HepG2 (cell line): ENCODE results near the gene AMN.

Experiments
- CHD2 ChIP-seq: IDR thresholded peaks from 2 replicates; pipeline ENCODE4 v1.6.1; 2011; ENCODE audit warnings: low read depth, low read length, improper control_type of control experiment
- MXI1 ChIP-seq: IDR thresholded peaks from 3 replicates; pipeline ENCODE4 v1.6.1; 2012; ENCODE audit warnings: low read depth, low read length, inconsistent platforms, borderline replicate concordance
- NFE2L1 ChIP-seq: sonication (generic); formaldehyde crosslinking; IDR thresholded peaks from 2 replicates; pipeline ENCODE4 v1.4.0; 2020; ENCODE audit warnings: missing genetic modification reagents, mild to moderate bottlenecking, borderline replicate concordance

- TF ChIP-seq MXI1 (no peak), CHD2 (no peak), NFE2L1 (CRISPR knock-in tag) (no peak)
Measured at GRCh38 chr14:102965971-102966655, 43.6 kb downstream of the AMN start.
